H9 (cell line): ENCODE measurements around the gene DCC. TPM values are rescaled to one million over a fixed set of nuclear protein-coding genes. Genes with fewer than 3 reads are reported as not detected.

Source experiments
- DNase-seq: peaks from one replicate; pipeline ENCODE4 v3.0.0-alpha.2; 2017
- H2AFZ ChIP-seq: one replicate; pipeline ENCODE4 v1.6.1; 2013; ENCODE audit warnings: mild to moderate bottlenecking, low read length, control low read depth, moderate library complexity
- H2AK5ac ChIP-seq: 2 replicates; pipeline ENCODE4 v1.6.1; 2013; ENCODE audit warnings: low read length, control low read depth, mixed read lengths; ENCODE audit not compliant: insufficient read length
- H2BK120ac ChIP-seq: one replicate; pipeline ENCODE4 v1.6.1; 2013; ENCODE audit warnings: low read depth, mild to moderate bottlenecking, low read length, control low read depth, inconsistent platforms; ENCODE audit not compliant: poor library complexity, severe bottlenecking
- H2BK12ac ChIP-seq: 2 replicates; pipeline ENCODE4 v1.6.1; 2013; ENCODE audit warnings: low read length, control low read depth, mixed read lengths, low read depth; ENCODE audit not compliant: insufficient read length
- H2BK15ac ChIP-seq: 2 replicates; pipeline ENCODE4 v1.6.1; 2013; ENCODE audit warnings: low read depth, low read length, control low read depth
- H2BK20ac ChIP-seq: one replicate; pipeline ENCODE4 v1.6.1; 2013; ENCODE audit warnings: low read depth, mild to moderate bottlenecking, low read length, control low read depth, inconsistent platforms; ENCODE audit not compliant: poor library complexity, severe bottlenecking
- H2BK5ac ChIP-seq: 2 replicates; pipeline ENCODE4 v1.6.1; 2013; ENCODE audit warnings: low read length, control low read depth, mixed read lengths; ENCODE audit not compliant: insufficient read length
- H3K14ac ChIP-seq: 2 replicates; pipeline ENCODE4 v1.6.1; 2013; ENCODE audit warnings: low read length, control low read depth; ENCODE audit not compliant: insufficient read depth
- H3K18ac ChIP-seq: 2 replicates; pipeline ENCODE4 v1.6.1; 2013; ENCODE audit warnings: low read depth, mild to moderate bottlenecking, mixed read lengths, low read length, control low read depth; ENCODE audit not compliant: insufficient read length
- H3K23ac ChIP-seq: 2 replicates; pipeline ENCODE4 v1.6.1; 2013; ENCODE audit warnings: low read length, control low read depth, mixed read lengths, low read depth; ENCODE audit not compliant: insufficient read length
- H3K23me2 ChIP-seq: 2 replicates; pipeline ENCODE4 v1.6.1; 2013; ENCODE audit warnings: low read depth, mild to moderate bottlenecking, mixed read lengths, low read length, control low read depth; ENCODE audit not compliant: insufficient read length, poor library complexity, severe bottlenecking
- H3K27ac ChIP-seq: 2 replicates; pipeline ENCODE4 v1.5.1; 2013; ENCODE audit warnings: low read length, control low read depth, mixed read lengths, low read depth; ENCODE audit not compliant: insufficient read length
- H3K27me3 ChIP-seq: 2 replicates; pipeline ENCODE4 v1.6.1; 2013; ENCODE audit warnings: low read length, control low read depth, inconsistent platforms; ENCODE audit not compliant: insufficient read depth
- H3K4ac ChIP-seq: 2 replicates; pipeline ENCODE4 v1.6.1; 2013; ENCODE audit warnings: low read depth, mild to moderate bottlenecking, control low read depth, inconsistent platforms, low read length, moderate library complexity
- H3K4me1 ChIP-seq: 2 replicates; pipeline ENCODE4 v1.6.1; 2013; ENCODE audit warnings: low read length, control low read depth, inconsistent platforms; ENCODE audit not compliant: insufficient read depth
- H3K4me2 ChIP-seq: 2 replicates; pipeline ENCODE4 v1.6.1; 2013; ENCODE audit warnings: low read length, control low read depth, mixed read lengths; ENCODE audit not compliant: insufficient read length, insufficient read depth
- H3K56ac ChIP-seq: 2 replicates; pipeline ENCODE4 v1.6.1; 2013; ENCODE audit warnings: low read depth, mild to moderate bottlenecking, mixed read lengths, low read length, control low read depth; ENCODE audit not compliant: insufficient read length
- H3K79me1 ChIP-seq: 2 replicates; pipeline ENCODE4 v1.6.1; 2013; ENCODE audit warnings: low read depth, mild to moderate bottlenecking, moderate library complexity, low read length, control low read depth, inconsistent platforms; ENCODE audit not compliant: insufficient read depth, poor library complexity, severe bottlenecking
- H3K79me2 ChIP-seq: 2 replicates; pipeline ENCODE4 v1.6.1; 2013; ENCODE audit warnings: low read length, control low read depth, inconsistent platforms; ENCODE audit not compliant: insufficient read depth
- H3K9ac ChIP-seq: 2 replicates; pipeline ENCODE4 v1.6.1; 2013; ENCODE audit warnings: low read length, control low read depth, mixed read lengths; ENCODE audit not compliant: insufficient read length; ENCODE audit errors: extremely low read depth
- H3K9me3 ChIP-seq: one replicate; pipeline ENCODE4 v1.6.1; 2013; ENCODE audit warnings: low read depth, low read length, inconsistent platforms; ENCODE audit not compliant: control insufficient read depth
- H3T11ph ChIP-seq: one replicate; pipeline ENCODE4 v1.6.1; 2013; ENCODE audit warnings: mild to moderate bottlenecking, low read length, control low read depth, inconsistent platforms
- H4K20me1 ChIP-seq: one replicate; pipeline ENCODE4 v1.6.1; 2013; ENCODE audit not compliant: control insufficient read depth, insufficient read length, insufficient read depth
- H4K5ac ChIP-seq: 2 replicates; pipeline ENCODE4 v1.6.1; 2013; ENCODE audit warnings: low read depth, mild to moderate bottlenecking, mixed read lengths, low read length, control low read depth; ENCODE audit not compliant: insufficient read length
- H4K8ac ChIP-seq: replicated peaks from 2 replicates; pipeline ENCODE4 v1.6.1; 2013; ENCODE audit warnings: low read length, control low read depth, mixed read lengths, low read depth; ENCODE audit not compliant: insufficient read length
- H4K91ac ChIP-seq: 2 replicates; pipeline ENCODE4 v1.6.1; 2013; ENCODE audit warnings: low read depth, mild to moderate bottlenecking, moderate library complexity, mixed read lengths, low read length, control low read depth; ENCODE audit not compliant: insufficient read length
- H3K27ac Mint-ChIP-seq, 3 experiments: 2 replicates in 2 of 3; 3 replicates in 1 of 3; pipeline ENCODE4 v1.8.0; 2020 to 2021; ENCODE audit warnings: mixed read lengths in 3 of 3, mild to moderate bottlenecking in 1 of 3, moderate library complexity in 1 of 3
- H3K27me3 Mint-ChIP-seq: 2 replicates; pipeline ENCODE4 v1.8.0; 2021; ENCODE audit warnings: low read depth, mild to moderate bottlenecking, moderate library complexity, mixed read lengths
- H3K36me3 Mint-ChIP-seq, 3 experiments: 2 replicates in 2 of 3; 3 replicates in 1 of 3; pipeline ENCODE4 v1.8.0; 2020 to 2021; ENCODE audit warnings: low read depth in 3 of 3, mixed read lengths in 3 of 3; ENCODE audit not compliant: insufficient read depth in 1 of 3
- H3K4me1 Mint-ChIP-seq, 2 experiments: 2 replicates each; pipeline ENCODE4 v1.8.0; 2020; ENCODE audit warnings: mixed read lengths in 2 of 2
- H3K4me3 Mint-ChIP-seq, 2 experiments: 2 replicates in 1 of 2; 3 replicates in 1 of 2; pipeline ENCODE4 v1.8.0; 2020 to 2021; ENCODE audit warnings: mild to moderate bottlenecking in 2 of 2, mixed read lengths in 2 of 2, moderate library complexity in 1 of 2
- H3K9me3 Mint-ChIP-seq, 2 experiments: 2 replicates in 1 of 2; 3 replicates in 1 of 2; pipeline ENCODE4 v1.8.0; 2020; ENCODE audit warnings: mild to moderate bottlenecking in 2 of 2, mixed read lengths in 2 of 2, moderate library complexity in 1 of 2
- WGBS: extraction: QIAGEN DNeasy Blood & Tissue Kit; methylation state at CpG from one replicate; pipeline ENCODE4 v1.1.7; 2013; ENCODE audit warnings: missing lambda C conversion rate, low lambda C conversion rate, mixed read lengths; ENCODE audit not compliant: insufficient read length; ENCODE audit errors: extremely low coverage; 5-methylcytosine and 5-hydroxymethylcytosine counted together
- total RNA-seq: library from RNA; stranded (reverse); gene quantifications from 2 replicates; pipeline ENCODE4 v1.2.1, GENCODE V29; 2021
- TF ChIP-seq, protein P1 (sequence below): fragments of 200-600 bp; sonication (generic); conservative IDR thresholded peaks from 3 replicates; pipeline ENCODE4 v1.8.0; 2021; ENCODE audit warnings: antibody characterized with exemption, mild to moderate bottlenecking

Gene DCC
- total RNA-seq, 1 experiment from 2014 or later = 0.35 TPM

DNA sequence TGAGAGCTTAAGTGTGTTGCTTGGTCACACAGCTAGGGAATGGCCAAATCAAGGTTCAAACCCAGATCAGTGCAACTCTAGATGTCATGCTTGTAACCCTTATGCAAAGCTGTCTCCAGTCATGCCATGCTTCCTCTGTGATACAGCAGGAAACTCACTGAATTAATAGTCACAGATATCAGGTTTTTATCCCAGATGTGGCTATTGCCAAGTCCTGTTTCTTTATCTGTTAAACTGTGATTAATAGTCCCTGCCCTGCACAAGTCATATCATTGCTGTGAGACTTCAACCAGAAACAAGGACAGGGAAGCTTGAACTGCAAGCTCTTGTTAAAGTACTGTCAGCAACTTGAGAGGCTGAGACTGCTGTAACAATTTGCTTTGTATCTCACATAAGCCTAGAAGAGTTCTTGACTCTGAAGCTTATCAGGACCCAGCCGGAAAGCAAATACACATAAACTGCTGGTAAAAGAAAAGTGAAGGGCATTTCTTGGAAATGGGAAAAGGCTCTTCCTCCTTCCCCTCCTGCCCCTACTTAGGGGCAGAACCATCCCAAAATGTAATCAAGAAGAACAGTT, 609.0 kb downstream of the DCC start:
- no CpG with 5 or more reads among the region's 1 CpG for WGBS

More for the DNA sequence above, 609.0 kb downstream of the DCC start:
- Histone ChIP-seq H2AK5ac (no peak overlapping the region), H3K9ac (no peak overlapping the region), H3K4me1 (no peaks in the 10 kb centered on the region), H2BK12ac (no peak overlapping the region), H3K79me2 (no peaks in the 10 kb centered on the region), H3K18ac (no peak overlapping the region), H3K23ac (no peak overlapping the region), H4K20me1 (no peaks in the 10 kb centered on the region), H3K27ac (no peak overlapping the region), H3K9me3 (no peaks in the 10 kb centered on the region), H4K8ac (no peak overlapping the region), H2BK5ac (no peak overlapping the region), H4K5ac (no peak overlapping the region), H3K23me2 (no peaks in the 10 kb centered on the region), H3K4me2 (no peak overlapping the region), H3K27me3 (no peaks in the 10 kb centered on the region), H3K56ac (no peak overlapping the region), H4K91ac (no peak overlapping the region), H2BK15ac (no peak overlapping the region), H3K14ac (no peak overlapping the region), H3T11ph (no peak overlapping the region), H2BK120ac (no peak overlapping the region), H2BK20ac (no peak overlapping the region), H2AFZ (no peak overlapping the region), H3K79me1 (no peaks in the 10 kb centered on the region), H3K4ac (no peak overlapping the region)
- H3K27ac Mint-ChIP-seq = no peak overlapping the region
- H3K27me3 Mint-ChIP-seq = no peaks in the 10 kb centered on the region
- no peak for DNase-seq
- no peaks in the 10 kb centered on the region for H3K9me3 Mint-ChIP-seq
- TF ChIP-seq, protein P1, sequence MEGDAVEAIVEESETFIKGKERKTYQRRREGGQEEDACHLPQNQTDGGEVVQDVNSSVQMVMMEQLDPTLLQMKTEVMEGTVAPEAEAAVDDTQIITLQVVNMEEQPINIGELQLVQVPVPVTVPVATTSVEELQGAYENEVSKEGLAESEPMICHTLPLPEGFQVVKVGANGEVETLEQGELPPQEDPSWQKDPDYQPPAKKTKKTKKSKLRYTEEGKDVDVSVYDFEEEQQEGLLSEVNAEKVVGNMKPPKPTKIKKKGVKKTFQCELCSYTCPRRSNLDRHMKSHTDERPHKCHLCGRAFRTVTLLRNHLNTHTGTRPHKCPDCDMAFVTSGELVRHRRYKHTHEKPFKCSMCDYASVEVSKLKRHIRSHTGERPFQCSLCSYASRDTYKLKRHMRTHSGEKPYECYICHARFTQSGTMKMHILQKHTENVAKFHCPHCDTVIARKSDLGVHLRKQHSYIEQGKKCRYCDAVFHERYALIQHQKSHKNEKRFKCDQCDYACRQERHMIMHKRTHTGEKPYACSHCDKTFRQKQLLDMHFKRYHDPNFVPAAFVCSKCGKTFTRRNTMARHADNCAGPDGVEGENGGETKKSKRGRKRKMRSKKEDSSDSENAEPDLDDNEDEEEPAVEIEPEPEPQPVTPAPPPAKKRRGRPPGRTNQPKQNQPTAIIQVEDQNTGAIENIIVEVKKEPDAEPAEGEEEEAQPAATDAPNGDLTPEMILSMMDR = no peak
- H3K4me3 Mint-ChIP-seq = no peak overlapping the region
- no peaks in the 10 kb centered on the region for H3K4me1 Mint-ChIP-seq
- H3K36me3 Mint-ChIP-seq = no peaks in the 10 kb centered on the region
